Breast epithelium (tissue), 3 donors: ENCODE measurements around the gene SET.

Experiments
- POLR2A ChIP-seq: fragments of 450-650 bp; IDR thresholded peaks from one replicate; pipeline ENCODE4 v1.6.1; 2016; ENCODE audit warnings: antibody characterized with exemption, mild to moderate bottlenecking, moderate library complexity
- POLR2AphosphoS5 ChIP-seq, 3 donors: sonication (generic); formaldehyde crosslinking; IDR thresholded peaks; one replicate each; pipeline ENCODE4 v1.6.1; 2017; ENCODE audit warnings: antibody characterized with exemption in 3 of 3
- TF ChIP-seq, protein P1 (sequence below), 3 donors: fragments of 450-650 bp; IDR thresholded peaks; one replicate each; pipeline ENCODE4 v1.5.1; 2016 to 2017; ENCODE audit warnings: antibody characterized with exemption in 3 of 3, mild to moderate bottlenecking in 3 of 3, moderate library complexity in 3 of 3

DNA sequence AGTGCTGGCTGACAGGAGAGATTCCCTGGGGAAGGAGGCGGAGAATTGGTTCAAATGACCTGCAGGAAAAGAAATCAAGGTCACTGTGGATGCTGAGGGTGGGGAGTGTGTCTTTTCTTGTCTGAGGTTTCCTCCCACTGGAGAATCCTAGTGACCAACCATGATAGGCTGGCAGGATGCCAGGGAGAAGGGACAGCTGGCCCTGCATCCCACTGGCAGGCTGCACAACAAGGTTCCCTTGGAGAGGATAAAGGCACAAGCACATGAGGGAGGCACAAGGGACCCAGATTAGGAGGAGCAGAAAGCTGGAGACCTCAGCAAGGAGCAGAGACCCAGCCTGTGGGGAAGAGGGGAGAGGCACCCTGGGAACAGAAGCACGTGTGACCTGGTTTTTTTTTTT lies 46.4 kb downstream of the SET start:
- TF ChIP-seq POLR2A (no peak), POLR2AphosphoS5 (IDR thresholded peaks at IDR 0.05) (no peak)
- TF ChIP-seq, protein P1, sequence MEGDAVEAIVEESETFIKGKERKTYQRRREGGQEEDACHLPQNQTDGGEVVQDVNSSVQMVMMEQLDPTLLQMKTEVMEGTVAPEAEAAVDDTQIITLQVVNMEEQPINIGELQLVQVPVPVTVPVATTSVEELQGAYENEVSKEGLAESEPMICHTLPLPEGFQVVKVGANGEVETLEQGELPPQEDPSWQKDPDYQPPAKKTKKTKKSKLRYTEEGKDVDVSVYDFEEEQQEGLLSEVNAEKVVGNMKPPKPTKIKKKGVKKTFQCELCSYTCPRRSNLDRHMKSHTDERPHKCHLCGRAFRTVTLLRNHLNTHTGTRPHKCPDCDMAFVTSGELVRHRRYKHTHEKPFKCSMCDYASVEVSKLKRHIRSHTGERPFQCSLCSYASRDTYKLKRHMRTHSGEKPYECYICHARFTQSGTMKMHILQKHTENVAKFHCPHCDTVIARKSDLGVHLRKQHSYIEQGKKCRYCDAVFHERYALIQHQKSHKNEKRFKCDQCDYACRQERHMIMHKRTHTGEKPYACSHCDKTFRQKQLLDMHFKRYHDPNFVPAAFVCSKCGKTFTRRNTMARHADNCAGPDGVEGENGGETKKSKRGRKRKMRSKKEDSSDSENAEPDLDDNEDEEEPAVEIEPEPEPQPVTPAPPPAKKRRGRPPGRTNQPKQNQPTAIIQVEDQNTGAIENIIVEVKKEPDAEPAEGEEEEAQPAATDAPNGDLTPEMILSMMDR (IDR thresholded peaks at IDR 0.05): no peak
